ENCODE measurements around the gene PRR7. TPM values are rescaled to one million over a fixed set of nuclear protein-coding genes. Genes with fewer than 3 reads are reported as not detected.

Gene PRR7
- total and polyA plus RNA-seq, 2 donors: 1.6 to 3.6 TPM

DNA sequence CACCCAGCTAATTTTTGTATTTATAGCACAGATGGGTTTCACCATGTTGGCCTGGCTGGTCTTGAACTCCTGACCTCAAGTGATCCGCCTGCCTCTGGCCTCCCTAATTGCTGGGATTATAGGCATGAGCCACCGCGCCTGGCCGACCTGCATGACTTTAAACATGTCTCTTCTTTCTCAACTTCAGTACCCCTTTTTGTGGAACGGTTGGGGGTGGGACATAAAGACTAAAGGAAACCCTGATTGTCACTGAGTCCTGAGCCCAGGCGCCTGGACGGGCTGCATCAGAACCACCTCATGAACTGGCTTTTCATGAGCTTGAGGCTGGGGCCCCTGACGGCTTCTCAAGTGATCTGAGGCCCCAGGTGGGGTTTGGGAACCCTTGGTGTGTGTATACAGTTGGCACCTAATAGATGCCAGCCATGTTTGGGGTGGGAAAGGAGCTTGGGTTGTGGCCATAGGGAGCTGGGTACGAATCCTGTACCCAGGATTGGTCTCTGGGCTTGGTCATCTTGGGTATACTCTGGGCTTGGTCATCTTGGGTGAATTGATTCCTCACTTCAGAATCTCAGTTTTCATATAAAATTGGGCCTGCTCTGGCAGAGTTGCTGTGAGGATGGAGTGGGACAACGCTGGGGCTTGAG is 17.9 kb upstream of the PRR7 start:
- WGBS: 64% methylated on average over 10 of the region's 10 CpGs
- Histone ChIP-seq H3K9me3 (ENCODE audit: control insufficient read depth in 2 of 2, insufficient read depth in 1 of 2, low read length in 1 of 2) (no peaks in the 10 kb centered on the region), H3K4me3 (ENCODE audit: low read length in 2 of 2) (peak overlapping the region; percentile 74 to 90), H3K4me1 (ENCODE audit: control insufficient read depth in 2 of 2, insufficient read depth in 2 of 2, low read length in 2 of 2) (peaks cover 58 to 77% of the 10 kb centered on the region in 2 donors), H3K27ac (ENCODE audit: low read depth in 1 of 2, low read length in 1 of 2) (peak overlapping the region; percentile 82 to 96), H3K27me3 (ENCODE audit: control insufficient read depth in 2 of 2, insufficient read depth in 1 of 2, low read length in 1 of 2) (no peaks in the 10 kb centered on the region), H3K36me3 (ENCODE audit: control insufficient read depth in 2 of 2, insufficient read depth in 2 of 2, low read length in 1 of 2) (peaks cover 25 to 49% of the 10 kb centered on the region in 2 donors)
- DNase-seq (ENCODE audit: low read depth in 6 of 9, low spot score in 9 of 9): no peak

DNA sequence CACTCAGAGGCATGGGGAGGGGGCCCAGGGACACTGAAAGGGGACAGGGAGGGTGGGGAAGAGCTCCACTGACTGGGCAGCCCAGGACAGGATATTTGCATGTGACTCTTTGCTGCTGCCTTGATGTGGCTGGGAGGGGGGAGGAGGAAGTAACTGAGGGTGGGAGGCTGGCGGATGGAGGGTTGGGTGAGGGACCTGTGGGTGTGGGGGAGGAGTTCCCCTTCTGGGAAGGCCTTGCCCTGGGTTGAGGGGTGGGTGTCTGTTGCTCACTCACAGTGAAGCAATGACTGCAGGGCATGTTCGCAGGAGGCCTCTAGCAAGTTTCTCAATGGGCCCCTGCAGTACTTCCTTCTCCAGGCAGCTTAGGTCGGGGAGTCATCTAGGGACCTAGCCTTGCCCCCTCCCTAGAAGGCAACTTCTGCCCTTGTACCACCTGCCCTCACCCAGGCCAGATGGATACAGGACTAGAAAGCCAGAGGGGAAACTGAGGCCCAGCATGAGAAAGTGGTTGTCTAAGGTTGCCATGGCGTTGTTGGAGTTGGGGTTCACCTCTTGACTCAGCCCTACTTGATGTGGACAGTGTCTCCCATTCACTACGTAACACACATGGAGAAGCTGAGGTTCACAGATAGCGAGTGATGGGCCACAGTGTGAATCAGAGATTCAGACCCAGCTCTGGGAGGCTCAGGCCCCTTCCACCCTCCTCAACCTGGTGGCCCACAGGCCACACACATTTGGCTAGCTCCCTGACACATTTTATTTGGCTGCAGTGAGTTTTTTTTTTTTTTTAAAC is 17.2 kb upstream of the PRR7 start:
- H3K4me3 ChIP-seq (ENCODE audit: low read length in 2 of 2): peak overlapping the region; percentile 74 to 90
- no peaks in the 10 kb centered on the region for H3K27me3 ChIP-seq (ENCODE audit: control insufficient read depth in 2 of 2, insufficient read depth in 1 of 2, low read length in 1 of 2)
- peaks cover 33 to 57% of the 10 kb centered on the region in 2 donors for H3K36me3 ChIP-seq (ENCODE audit: control insufficient read depth in 2 of 2, insufficient read depth in 2 of 2, low read length in 1 of 2)
- DNase-seq (ENCODE audit: low read depth in 6 of 9, low spot score in 9 of 9): peak in 8 of 9 donors; percentile 63 to 93 (median 80)
- 44% methylated on average over 6 of the region's 6 CpGs for WGBS
- peak overlapping the region; percentile 82 to 96 for H3K27ac ChIP-seq (ENCODE audit: low read depth in 1 of 2, low read length in 1 of 2)
- H3K9me3 ChIP-seq (ENCODE audit: control insufficient read depth in 2 of 2, insufficient read depth in 1 of 2, low read length in 1 of 2): no peaks in the 10 kb centered on the region
- H3K4me1 ChIP-seq (ENCODE audit: control insufficient read depth in 2 of 2, insufficient read depth in 2 of 2, low read length in 2 of 2): peaks cover 58 to 84% of the 10 kb centered on the region in 2 donors

DNA sequence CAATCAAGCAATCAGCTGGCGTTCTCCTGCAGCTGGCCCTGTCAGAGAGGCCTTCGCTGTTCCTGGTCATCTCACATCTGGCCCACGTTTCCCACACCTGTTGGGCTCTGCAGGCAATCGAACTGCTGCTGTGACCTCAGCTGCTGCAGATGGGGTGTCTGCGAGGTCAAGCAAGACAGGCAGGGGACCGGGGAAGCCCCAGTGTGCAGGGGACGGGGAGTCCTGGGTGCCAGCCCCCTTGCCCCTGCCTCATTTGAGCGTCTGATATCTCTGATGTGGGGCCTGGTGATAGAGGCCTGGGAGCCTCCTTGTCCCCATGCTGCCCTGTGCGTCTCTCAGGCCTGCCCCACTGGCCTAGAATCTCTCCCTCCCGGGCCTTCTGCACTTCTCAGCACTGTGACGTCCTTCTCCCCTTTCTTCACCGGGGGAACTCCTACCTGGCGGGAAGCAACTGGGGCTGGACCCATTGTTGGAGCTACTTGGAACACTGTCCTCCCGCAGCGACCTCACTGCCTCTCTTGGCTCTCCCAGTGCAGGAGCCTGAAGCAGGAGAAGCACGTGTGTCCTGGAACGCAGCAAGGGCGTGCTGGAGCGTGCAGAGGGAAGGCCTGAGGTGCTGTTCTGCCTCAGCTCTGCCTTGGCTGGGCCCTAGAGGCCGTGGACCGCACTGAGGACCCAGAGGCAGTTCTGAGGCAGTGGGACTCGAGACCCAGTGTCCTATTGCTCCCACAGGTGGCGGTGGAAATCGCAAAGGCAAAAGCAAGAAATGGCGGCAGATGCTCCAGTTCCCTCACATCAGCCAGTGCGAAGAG is 16.3 kb upstream of the PRR7 start:
- H3K27me3 ChIP-seq (ENCODE audit: control insufficient read depth in 2 of 2, insufficient read depth in 1 of 2, low read length in 1 of 2): no peaks in the 10 kb centered on the region
- WGBS: 83% methylated on average over 26 of the region's 26 CpGs
- no peaks in the 10 kb centered on the region for H3K9me3 ChIP-seq (ENCODE audit: control insufficient read depth in 2 of 2, insufficient read depth in 1 of 2, low read length in 1 of 2)
- H3K27ac ChIP-seq (ENCODE audit: low read depth in 1 of 2, low read length in 1 of 2): peak overlapping the region; percentile 89 to 96
- peak overlapping the region; percentile 74 to 90 for H3K4me3 ChIP-seq (ENCODE audit: low read length in 2 of 2)
- no peak for DNase-seq (ENCODE audit: low read depth in 6 of 9, low spot score in 9 of 9)
- peaks cover 54 to 85% of the 10 kb centered on the region in 2 donors for H3K4me1 ChIP-seq (ENCODE audit: control insufficient read depth in 2 of 2, insufficient read depth in 2 of 2, low read length in 2 of 2)
- peaks cover 42 to 66% of the 10 kb centered on the region in 2 donors for H3K36me3 ChIP-seq (ENCODE audit: control insufficient read depth in 2 of 2, insufficient read depth in 2 of 2, low read length in 1 of 2)

DNA sequence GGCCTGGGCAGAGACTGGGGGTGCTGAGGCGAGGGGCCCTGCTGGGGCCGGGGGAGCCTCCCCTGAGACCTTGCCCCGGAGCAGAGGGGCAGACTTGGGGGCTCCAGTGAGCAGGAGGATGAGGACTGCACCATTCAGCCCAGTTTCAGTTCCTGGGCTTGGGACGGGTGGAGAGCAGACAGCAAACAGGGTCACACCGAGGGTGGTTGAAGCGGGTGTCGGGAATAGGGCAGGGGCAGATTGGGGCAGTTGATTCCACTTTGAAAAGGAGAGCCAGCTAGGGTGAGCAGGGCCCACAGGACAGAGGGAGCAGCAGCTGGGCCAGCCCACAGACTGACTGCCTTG is 15.7 kb upstream of the PRR7 start:
- no peak for DNase-seq (ENCODE audit: low read depth in 6 of 9, low spot score in 9 of 9)
- no peaks in the 10 kb centered on the region for H3K27me3 ChIP-seq (ENCODE audit: control insufficient read depth in 2 of 2, insufficient read depth in 1 of 2, low read length in 1 of 2)
- 68% methylated on average over 7 of the region's 7 CpGs for WGBS
- H3K36me3 ChIP-seq (ENCODE audit: control insufficient read depth in 2 of 2, insufficient read depth in 2 of 2, low read length in 1 of 2): peaks cover 48 to 72% of the 10 kb centered on the region in 2 donors
- H3K27ac ChIP-seq (ENCODE audit: low read depth in 1 of 2, low read length in 1 of 2): peak overlapping the region; percentile 89 to 96
- peaks cover 51 to 80% of the 10 kb centered on the region in 2 donors for H3K4me1 ChIP-seq (ENCODE audit: control insufficient read depth in 2 of 2, insufficient read depth in 2 of 2, low read length in 2 of 2)
- peak overlapping the region; percentile 21 to 35 for H3K4me3 ChIP-seq (ENCODE audit: low read length in 2 of 2)
- no peaks in the 10 kb centered on the region for H3K9me3 ChIP-seq (ENCODE audit: control insufficient read depth in 2 of 2, insufficient read depth in 1 of 2, low read length in 1 of 2)

DNA sequence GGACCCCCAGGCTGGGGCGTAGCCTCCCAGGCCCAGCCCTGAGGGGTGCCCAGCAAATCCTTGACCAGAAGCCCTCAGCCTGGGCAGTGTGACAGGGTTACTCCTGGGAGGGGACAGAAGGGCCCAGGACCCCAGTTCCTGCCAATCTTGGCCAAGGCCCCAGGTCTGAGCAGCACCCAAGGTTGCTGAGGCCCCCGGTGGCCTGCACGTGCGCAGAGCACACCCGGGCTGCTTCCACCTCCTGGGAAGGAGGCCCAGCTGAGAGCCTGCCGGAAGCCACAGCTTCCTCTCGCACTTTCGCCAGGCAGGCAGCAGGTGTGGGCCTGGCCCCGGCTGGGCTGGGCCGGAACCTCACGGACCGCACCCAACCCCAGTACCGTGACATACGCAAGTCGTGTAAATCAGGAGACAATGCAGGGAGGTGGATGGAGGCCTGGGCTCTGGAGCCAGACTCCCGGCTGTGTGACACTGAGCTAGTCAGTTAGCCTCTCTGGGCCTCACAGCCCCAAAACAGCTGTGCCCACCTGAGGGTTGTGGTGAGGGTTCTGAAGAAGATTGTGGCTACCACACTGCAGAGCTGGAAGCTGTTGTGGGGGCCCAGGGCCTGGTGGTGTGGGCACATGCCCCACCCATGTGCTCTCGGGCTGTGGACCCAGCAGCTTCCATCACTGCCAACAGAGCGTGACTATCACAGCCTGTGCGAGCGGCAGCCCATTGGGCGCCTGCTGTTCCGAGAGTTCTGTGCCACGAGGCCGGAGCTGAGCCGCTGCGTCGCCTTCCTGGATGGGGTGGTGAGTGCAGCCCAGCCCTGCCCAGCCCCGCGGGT is 15.1 kb upstream of the PRR7 start:
- no peaks in the 10 kb centered on the region for H3K27me3 ChIP-seq (ENCODE audit: control insufficient read depth in 2 of 2, insufficient read depth in 1 of 2, low read length in 1 of 2)
- 20% methylated on average over 29 of the region's 29 CpGs for WGBS
- H3K27ac ChIP-seq (ENCODE audit: low read depth in 1 of 2, low read length in 1 of 2): peak overlapping the region; percentile 89 to 96
- H3K36me3 ChIP-seq (ENCODE audit: control insufficient read depth in 2 of 2, insufficient read depth in 2 of 2, low read length in 1 of 2): peaks cover 54 to 77% of the 10 kb centered on the region in 2 donors
- H3K4me3 ChIP-seq (ENCODE audit: low read length in 2 of 2): peak overlapping the region; percentile 21 to 35
- H3K9me3 ChIP-seq (ENCODE audit: control insufficient read depth in 2 of 2, insufficient read depth in 1 of 2, low read length in 1 of 2): no peaks in the 10 kb centered on the region
- peaks cover 51 to 81% of the 10 kb centered on the region in 2 donors for H3K4me1 ChIP-seq (ENCODE audit: control insufficient read depth in 2 of 2, insufficient read depth in 2 of 2, low read length in 2 of 2)
- peak in 5 of 9 donors; percentile 59 to 90 (median 76) for DNase-seq (ENCODE audit: low read depth in 6 of 9, low spot score in 9 of 9)

DNA sequence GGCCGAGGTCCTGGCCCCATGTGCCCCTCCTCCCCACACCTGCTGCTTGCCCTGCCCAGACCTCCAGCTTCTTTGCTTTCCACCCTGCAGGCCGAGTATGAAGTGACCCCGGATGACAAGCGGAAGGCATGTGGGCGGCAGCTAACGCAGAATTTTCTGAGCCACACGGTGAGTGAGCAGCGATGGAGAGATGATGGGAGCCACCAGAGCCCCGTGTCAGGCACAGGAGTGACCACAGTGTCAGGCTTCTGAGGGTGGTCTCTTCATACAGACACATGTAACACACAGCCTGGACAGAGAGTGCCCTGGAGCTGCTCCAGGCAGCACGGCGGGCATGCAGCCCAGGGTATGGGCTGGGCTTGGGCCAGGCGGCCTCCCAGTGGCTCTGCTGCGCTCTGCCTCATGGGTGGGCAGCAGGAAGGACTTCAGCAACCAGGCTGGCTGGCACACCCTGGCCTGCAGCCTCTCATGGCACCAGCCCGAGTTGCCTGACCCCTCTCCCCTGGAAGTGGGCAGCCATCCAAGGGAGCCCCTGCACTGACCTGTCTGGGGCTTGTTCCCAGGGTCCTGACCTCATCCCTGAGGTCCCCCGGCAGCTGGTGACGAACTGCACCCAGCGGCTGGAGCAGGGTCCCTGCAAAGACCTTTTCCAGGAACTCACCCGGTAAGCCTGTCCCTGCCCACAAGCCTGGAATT is 14.3 kb upstream of the PRR7 start:
- WGBS: 88% methylated on average over 18 of the region's 18 CpGs
- Histone ChIP-seq H3K27ac (ENCODE audit: low read depth in 1 of 2, low read length in 1 of 2) (peak overlapping the region; percentile 89 to 96), H3K36me3 (ENCODE audit: control insufficient read depth in 2 of 2, insufficient read depth in 2 of 2, low read length in 1 of 2) (peaks cover 58 to 83% of the 10 kb centered on the region in 2 donors), H3K4me1 (ENCODE audit: control insufficient read depth in 2 of 2, insufficient read depth in 2 of 2, low read length in 2 of 2) (peaks cover 51 to 78% of the 10 kb centered on the region in 2 donors), H3K9me3 (ENCODE audit: control insufficient read depth in 2 of 2, insufficient read depth in 1 of 2, low read length in 1 of 2) (no peaks in the 10 kb centered on the region), H3K4me3 (ENCODE audit: low read length in 2 of 2) (peak overlapping the region; percentile 21 to 35), H3K27me3 (ENCODE audit: control insufficient read depth in 2 of 2, insufficient read depth in 1 of 2, low read length in 1 of 2) (no peaks in the 10 kb centered on the region)
- no peak for DNase-seq (ENCODE audit: low read depth in 6 of 9, low spot score in 9 of 9)

DNA sequence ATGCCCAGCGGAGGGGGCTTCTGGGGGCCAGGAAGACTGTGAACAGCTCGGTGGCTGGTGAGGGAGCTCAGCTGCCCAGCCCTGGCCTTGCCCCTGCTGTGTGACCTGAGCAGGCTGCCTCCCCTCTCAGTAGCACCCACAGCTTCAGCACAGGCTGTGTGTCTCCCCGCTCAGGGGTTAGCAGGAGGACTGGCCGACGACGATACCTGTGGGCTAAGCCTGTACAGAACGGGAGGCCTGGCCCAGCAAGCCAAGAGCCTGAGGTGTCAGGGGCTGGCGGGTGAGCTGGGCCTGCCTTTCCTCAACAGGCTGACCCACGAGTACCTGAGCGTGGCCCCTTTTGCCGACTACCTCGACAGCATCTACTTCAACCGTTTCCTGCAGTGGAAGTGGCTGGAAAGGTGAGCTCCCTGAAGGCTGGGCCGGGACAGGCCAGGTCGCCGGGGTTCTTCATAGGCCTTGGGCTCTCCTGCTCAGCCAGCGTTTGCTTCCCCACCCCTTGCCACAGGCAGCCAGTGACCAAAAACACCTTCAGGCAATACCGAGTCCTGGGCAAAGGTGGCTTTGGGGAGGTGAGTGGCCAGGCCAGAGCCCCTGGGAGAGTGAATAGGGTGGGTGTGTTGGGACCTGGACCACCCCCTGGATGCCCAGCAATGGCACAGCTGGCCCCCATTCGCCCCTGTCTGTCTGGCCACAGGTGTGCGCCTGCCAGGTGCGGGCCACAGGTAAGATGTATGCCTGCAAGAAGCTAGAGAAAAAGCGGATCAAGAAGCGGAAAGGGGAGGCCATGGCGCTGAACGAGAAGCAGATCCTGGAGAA is 13.6 kb upstream of the PRR7 start:
- Histone ChIP-seq H3K27me3 (ENCODE audit: control insufficient read depth in 2 of 2, insufficient read depth in 1 of 2, low read length in 1 of 2) (no peaks in the 10 kb centered on the region), H3K36me3 (ENCODE audit: control insufficient read depth in 2 of 2, insufficient read depth in 2 of 2, low read length in 1 of 2) (peaks cover 66 to 89% of the 10 kb centered on the region in 2 donors), H3K9me3 (ENCODE audit: control insufficient read depth in 2 of 2, insufficient read depth in 1 of 2, low read length in 1 of 2) (no peaks in the 10 kb centered on the region), H3K4me3 (ENCODE audit: low read length in 2 of 2) (no peak overlapping the region), H3K27ac (ENCODE audit: low read depth in 1 of 2, low read length in 1 of 2) (peak overlapping the region in 1 of 2 donors; percentile 25), H3K4me1 (ENCODE audit: control insufficient read depth in 2 of 2, insufficient read depth in 2 of 2, low read length in 2 of 2) (peaks cover 46 to 71% of the 10 kb centered on the region in 2 donors)
- no peak for DNase-seq (ENCODE audit: low read depth in 6 of 9, low spot score in 9 of 9)
- WGBS: 96% methylated on average over 25 of the region's 25 CpGs
